ENCODE results near the gene ITPRIPL2. TPM values are rescaled to one million over a fixed set of nuclear protein-coding genes. Genes with fewer than 3 reads are reported as not detected.
A peak's percentile ranks its signal among the peaks of the same experiment; 100 is the strongest.

Gene ITPRIPL2
- total RNA-seq, 2 donors from 2014 or later, result 17.5 to 40.2 TPM

DNA sequence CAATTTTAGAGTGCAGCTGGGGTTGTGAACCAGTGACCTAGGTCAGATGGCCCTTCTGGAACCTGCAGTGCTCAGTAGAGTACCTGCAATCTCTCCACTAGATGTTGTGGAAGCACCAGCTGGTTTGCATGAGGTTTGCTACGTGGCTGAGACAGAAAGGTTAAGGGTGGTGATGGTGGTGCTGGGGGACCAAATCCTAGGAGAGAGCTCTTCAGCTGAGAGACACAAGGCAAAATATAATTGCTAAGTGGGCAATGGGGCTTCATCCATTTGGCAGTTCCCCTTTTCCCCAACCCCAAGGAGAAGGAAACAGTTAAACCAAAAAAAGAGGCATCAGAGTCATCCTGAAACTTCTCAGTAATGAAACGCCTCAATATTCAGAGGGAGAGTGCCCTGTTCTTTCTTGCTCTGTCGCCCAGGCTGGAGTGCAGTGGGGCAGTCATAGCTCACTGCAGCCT is 13.9 kb downstream of the ITPRIPL2 start:
- Histone ChIP-seq H3K36me3 (no peaks in the 10 kb centered on the region), H3K9me3 (peaks cover 0 to 6% of the 10 kb centered on the region in 2 donors), H3K4me3 (no peak overlapping the region), H3K27ac (no peak overlapping the region), H3K27me3 (no peaks in the 10 kb centered on the region), H3K4me1 (peaks cover 0 to 34% of the 10 kb centered on the region in 2 donors)
- TF ChIP-seq, protein P1, sequence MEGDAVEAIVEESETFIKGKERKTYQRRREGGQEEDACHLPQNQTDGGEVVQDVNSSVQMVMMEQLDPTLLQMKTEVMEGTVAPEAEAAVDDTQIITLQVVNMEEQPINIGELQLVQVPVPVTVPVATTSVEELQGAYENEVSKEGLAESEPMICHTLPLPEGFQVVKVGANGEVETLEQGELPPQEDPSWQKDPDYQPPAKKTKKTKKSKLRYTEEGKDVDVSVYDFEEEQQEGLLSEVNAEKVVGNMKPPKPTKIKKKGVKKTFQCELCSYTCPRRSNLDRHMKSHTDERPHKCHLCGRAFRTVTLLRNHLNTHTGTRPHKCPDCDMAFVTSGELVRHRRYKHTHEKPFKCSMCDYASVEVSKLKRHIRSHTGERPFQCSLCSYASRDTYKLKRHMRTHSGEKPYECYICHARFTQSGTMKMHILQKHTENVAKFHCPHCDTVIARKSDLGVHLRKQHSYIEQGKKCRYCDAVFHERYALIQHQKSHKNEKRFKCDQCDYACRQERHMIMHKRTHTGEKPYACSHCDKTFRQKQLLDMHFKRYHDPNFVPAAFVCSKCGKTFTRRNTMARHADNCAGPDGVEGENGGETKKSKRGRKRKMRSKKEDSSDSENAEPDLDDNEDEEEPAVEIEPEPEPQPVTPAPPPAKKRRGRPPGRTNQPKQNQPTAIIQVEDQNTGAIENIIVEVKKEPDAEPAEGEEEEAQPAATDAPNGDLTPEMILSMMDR (IDR thresholded peaks at IDR 0.05), result no peak
- DNase-seq (ENCODE audit: low spot score), result no peak

DNA sequence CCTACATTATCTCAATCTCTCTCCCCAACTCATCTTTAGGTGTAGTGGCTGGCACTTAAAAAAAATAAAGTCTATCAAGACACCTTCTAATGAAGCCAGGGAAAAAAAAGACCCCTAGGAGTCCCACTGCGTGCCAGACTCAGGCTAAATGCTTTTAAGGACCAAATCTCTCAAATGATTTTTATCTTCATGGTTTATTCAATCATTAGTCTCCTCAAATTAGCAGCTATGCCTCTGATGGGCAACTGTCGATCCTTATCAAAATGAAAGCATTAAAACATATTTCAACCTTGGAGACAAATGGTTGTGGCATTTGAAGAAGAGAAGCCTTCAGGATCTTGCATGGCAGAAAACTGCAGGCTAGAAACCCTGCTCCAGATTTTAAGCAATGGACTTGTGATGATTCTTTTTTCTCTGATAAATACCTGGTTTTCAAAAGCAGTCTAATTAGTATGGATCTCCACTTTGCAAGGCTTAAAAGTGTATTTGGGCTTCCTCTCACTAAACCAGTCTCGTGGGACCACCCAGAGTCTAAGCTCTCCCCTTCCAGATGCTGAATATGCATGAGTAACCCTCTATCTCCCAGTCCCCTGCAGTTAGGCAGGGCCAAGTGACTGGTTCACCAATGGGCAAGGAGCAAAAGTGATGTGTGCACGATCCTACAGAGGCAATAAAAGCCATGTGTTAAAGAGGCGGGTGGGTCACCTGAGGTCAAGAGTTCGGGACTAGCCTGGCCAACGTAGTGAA is 14.9 kb downstream of the ITPRIPL2 start:
- TF ChIP-seq, protein P1 (IDR thresholded peaks at IDR 0.05), result no peak
- no peak overlapping the region for H3K27ac ChIP-seq
- H3K36me3 ChIP-seq, result no peaks in the 10 kb centered on the region
- H3K4me1 ChIP-seq, result peaks cover 0 to 34% of the 10 kb centered on the region in 2 donors
- H3K4me3 ChIP-seq, result no peak overlapping the region
- H3K9me3 ChIP-seq, result peaks cover 0 to 6% of the 10 kb centered on the region in 2 donors
- no peaks in the 10 kb centered on the region for H3K27me3 ChIP-seq
- no peak for DNase-seq (ENCODE audit: low spot score)

DNA sequence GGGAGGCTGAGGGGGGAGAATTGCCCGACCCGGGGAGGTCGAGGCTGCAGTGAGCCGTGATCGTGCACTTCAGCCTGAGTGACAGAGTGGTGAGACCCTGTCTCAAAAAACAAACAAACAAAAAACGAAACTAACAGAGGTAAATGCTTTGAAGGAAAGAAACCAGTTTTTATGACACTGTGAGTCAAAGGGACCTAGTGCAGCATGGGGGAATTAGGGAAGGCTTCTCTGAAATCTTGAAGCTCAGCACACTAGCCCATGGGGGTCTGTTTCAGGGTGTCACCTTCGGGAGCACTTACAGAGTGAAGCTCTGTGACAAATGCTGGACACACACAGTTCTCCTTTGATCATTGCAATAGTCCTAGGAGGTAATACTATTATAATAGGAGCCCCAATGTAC is 16.6 kb downstream of the ITPRIPL2 start:
- H3K36me3 ChIP-seq, result no peaks in the 10 kb centered on the region
- no peak for DNase-seq (ENCODE audit: low spot score)
- TF ChIP-seq, protein P1 (IDR thresholded peaks at IDR 0.05), result no peak
- peaks cover 0 to 36% of the 10 kb centered on the region in 2 donors for H3K4me1 ChIP-seq
- peak overlapping the region in 1 of 2 donors; percentile 29 for H3K4me3 ChIP-seq
- peak overlapping the region; percentile 81 to 86 for H3K27ac ChIP-seq
- no peaks in the 10 kb centered on the region for H3K27me3 ChIP-seq
- H3K9me3 ChIP-seq, result peaks cover 0 to 6% of the 10 kb centered on the region in 2 donors

DNA sequence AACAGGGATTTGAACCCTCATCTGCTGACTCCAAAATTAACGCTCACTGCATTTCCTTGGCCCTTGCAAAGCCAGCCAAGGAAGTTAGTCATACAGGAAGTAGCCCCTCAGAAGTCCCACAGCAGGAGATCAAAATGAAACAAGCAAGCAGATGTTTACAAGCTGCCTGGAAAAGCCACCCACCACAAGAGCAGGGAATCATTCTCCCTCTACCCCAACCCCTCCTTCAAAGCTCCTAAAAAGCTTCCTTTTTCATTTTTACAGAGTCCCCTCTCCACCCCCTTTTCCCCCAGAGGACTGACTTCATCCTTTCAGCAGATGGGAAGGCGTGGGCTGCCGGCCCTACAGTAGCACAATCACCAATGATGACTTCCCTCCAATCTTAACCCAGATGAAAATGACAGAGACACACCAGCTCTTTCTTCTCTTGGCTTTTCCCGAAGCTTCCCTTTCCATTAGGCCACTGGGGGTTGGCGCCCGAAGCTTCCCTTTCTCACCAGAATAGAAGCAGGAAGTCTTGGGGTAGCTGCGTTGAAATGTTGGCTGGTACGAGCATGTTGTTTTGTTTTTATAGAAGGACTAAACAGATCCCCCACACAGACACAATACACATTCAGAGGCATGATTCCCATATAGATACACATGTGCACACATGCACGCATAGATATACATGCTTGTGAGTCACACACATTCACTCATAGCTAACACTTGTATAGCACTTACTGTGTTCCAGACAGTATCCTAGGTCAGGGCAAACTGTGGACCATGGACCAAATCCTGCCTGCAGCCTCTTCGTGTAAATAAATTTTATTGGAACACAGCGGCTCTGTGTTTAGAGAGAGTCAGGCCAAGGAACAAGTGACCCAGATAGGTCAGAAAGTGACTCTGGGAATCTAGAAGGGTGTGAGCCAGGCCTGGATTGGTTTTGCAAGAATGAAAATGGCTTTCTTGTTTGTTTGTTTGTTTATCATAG is 17.4 kb downstream of the ITPRIPL2 start:
- peak overlapping the region in 1 of 2 donors; percentile 29 for H3K4me3 ChIP-seq
- TF ChIP-seq, protein P1 (IDR thresholded peaks at IDR 0.05), result no peak
- no peaks in the 10 kb centered on the region for H3K27me3 ChIP-seq
- peak; percentile 63 for DNase-seq (ENCODE audit: low spot score)
- H3K27ac ChIP-seq, result peak overlapping the region; percentile 81 to 86
- H3K9me3 ChIP-seq, result peaks cover 0 to 6% of the 10 kb centered on the region in 2 donors
- peaks cover 0 to 44% of the 10 kb centered on the region in 2 donors for H3K4me1 ChIP-seq
- no peaks in the 10 kb centered on the region for H3K36me3 ChIP-seq

DNA sequence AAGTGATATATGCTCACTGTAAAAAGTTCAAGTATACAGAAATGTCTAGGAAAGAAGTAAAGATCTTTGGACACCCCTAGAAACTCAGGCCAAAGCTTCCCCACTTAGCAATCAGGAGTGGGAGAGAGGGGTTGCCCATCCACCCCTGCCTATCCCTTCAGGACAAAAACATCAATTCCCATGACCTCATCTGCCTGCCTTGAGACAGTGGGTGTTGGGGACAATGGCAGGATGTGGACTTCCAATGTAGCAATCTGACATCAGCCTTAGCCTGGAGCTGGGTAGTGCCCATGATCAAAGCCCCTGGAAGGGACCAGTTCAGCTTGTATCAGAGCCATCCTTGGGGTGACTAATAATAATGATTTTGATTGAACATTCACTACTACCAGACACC is 18.1 kb downstream of the ITPRIPL2 start:
- Histone ChIP-seq H3K36me3 (no peaks in the 10 kb centered on the region), H3K27me3 (no peaks in the 10 kb centered on the region), H3K4me1 (peaks cover 0 to 50% of the 10 kb centered on the region in 2 donors), H3K4me3 (no peak overlapping the region), H3K9me3 (no peaks in the 10 kb centered on the region), H3K27ac (peak overlapping the region; percentile 81 to 86)
- no peak for DNase-seq (ENCODE audit: low spot score)
- TF ChIP-seq, protein P1 (IDR thresholded peaks at IDR 0.05), result no peak
